H1 (cell line): ENCODE measurements around the gene PRMT1. TPM values are rescaled to one million over a fixed set of nuclear protein-coding genes. Genes with fewer than 3 reads are reported as not detected.

Experiments used
- CTCF ChIA-PET: fragments of 300-600 bp; sonication (Branson Sonifier 250); formaldehyde crosslinking; loops from one replicate; lab custom pipeline; 2021; ENCODE audit not compliant: partially characterized antibody; lab: Charles Lee
- POLR2A ChIA-PET: fragments of 300-600 bp; sonication (Branson Sonifier 250); formaldehyde crosslinking; loops from one replicate; lab custom pipeline; 2021; ENCODE audit warnings: inconsistent platforms; ENCODE audit not compliant: partially characterized antibody; lab: Charles Lee
- DNase-seq, 2 experiments: peaks; one replicate each; pipeline versions ENCODE4 v3.0.0 to v3.0.0-alpha.2; 2010 to 2022; ENCODE audit warnings: low spot score in 2 of 2, low read depth in 1 of 2, mixed read lengths in 1 of 2
- FAIRE-seq: peaks from 2 replicates; lab custom pipeline; 2011; peaks lifted over from hg19 to GRCh38; lab: Jason Lieb, UNC
- H2AFZ ChIP-seq: 2 replicates; pipeline ENCODE4 v1.8.1; 2012; ENCODE audit warnings: low read length, inconsistent platforms
- H2AK5ac ChIP-seq: 2 replicates; pipeline ENCODE4 v1.6.1; 2013; ENCODE audit warnings: low read depth, low read length
- H2BK120ac ChIP-seq: replicated peaks from 2 replicates; pipeline ENCODE3; 2013; ENCODE audit warnings: low read depth, low read length, inconsistent platforms
- H2BK12ac ChIP-seq: 2 replicates; pipeline ENCODE4 v1.6.1; 2013; ENCODE audit warnings: low read depth, low read length
- H2BK15ac ChIP-seq: 2 replicates; pipeline ENCODE4 v1.6.1; 2013; ENCODE audit warnings: low read length
- H2BK20ac ChIP-seq: 2 replicates; pipeline ENCODE4 v1.6.1; 2013; ENCODE audit warnings: low read length
- H2BK5ac ChIP-seq: 2 replicates; pipeline ENCODE4 v1.6.1; 2013; ENCODE audit warnings: low read depth, low read length
- H3K14ac ChIP-seq: 2 replicates; pipeline ENCODE4 v1.6.1; 2013; ENCODE audit warnings: inconsistent platforms; ENCODE audit not compliant: insufficient read length
- H3K18ac ChIP-seq: 2 replicates; pipeline ENCODE4 v1.6.1; 2013; ENCODE audit warnings: low read length; ENCODE audit errors: extremely low read depth
- H3K23ac ChIP-seq: 2 replicates; pipeline ENCODE4 v1.6.1; 2013; ENCODE audit warnings: inconsistent platforms; ENCODE audit not compliant: insufficient read length
- H3K23me2 ChIP-seq: 2 replicates; pipeline ENCODE4 v1.6.1; 2013; ENCODE audit warnings: low read depth, low read length
- H3K27ac ChIP-seq: 2 replicates; pipeline ENCODE4 v1.6.1; 2011; ENCODE audit warnings: low read depth, low read length, inconsistent platforms
- H3K27me3 ChIP-seq, 4 experiments: replicated peaks in 1 of 4; 1 replicate in 1 of 4; 2 replicates in 3 of 4; pipeline versions ENCODE4 v1.6.1 to v1.8.1; 2011 to 2013; ENCODE audit warnings: low read length in 3 of 4, mild to moderate bottlenecking in 3 of 4, inconsistent platforms in 2 of 4, mixed read lengths in 2 of 4, moderate library complexity in 1 of 4; ENCODE audit not compliant: control insufficient read depth in 3 of 4, insufficient read depth in 3 of 4; ENCODE audit errors: extremely low read depth in 1 of 4
- H3K36me3 ChIP-seq, 4 experiments: 2 replicates each; pipeline versions ENCODE4 v1.6.1 to v1.8.1; 2011 to 2013; ENCODE audit warnings: mild to moderate bottlenecking in 4 of 4, low read length in 3 of 4, moderate library complexity in 2 of 4, control low read depth in 1 of 4, inconsistent platforms in 1 of 4; ENCODE audit not compliant: insufficient read depth in 4 of 4, control insufficient read depth in 2 of 4
- H3K4ac ChIP-seq: replicated peaks from 2 replicates; pipeline ENCODE3; 2013; ENCODE audit warnings: low read length, low read depth, mixed read lengths, inconsistent platforms; ENCODE audit not compliant: insufficient read length
- H3K4me1 ChIP-seq, 4 experiments: replicated peaks in 1 of 4; 1 replicate in 1 of 4; 2 replicates in 3 of 4; pipeline versions ENCODE4 v1.6.1 to v1.8.1; 2011 to 2013; ENCODE audit warnings: low read length in 3 of 4, inconsistent platforms in 2 of 4, mixed read lengths in 1 of 4; ENCODE audit not compliant: insufficient read depth in 4 of 4, control insufficient read depth in 3 of 4
- H3K4me2 ChIP-seq, 2 experiments: 2 replicates each; pipeline versions ENCODE4 v1.6.1 to v1.8.1; 2011 to 2013; ENCODE audit warnings: low read depth in 2 of 2, low read length in 2 of 2, control low read depth in 1 of 2, inconsistent platforms in 1 of 2, mild to moderate bottlenecking in 1 of 2; ENCODE audit not compliant: insufficient read depth in 1 of 2
- H3K4me3 ChIP-seq, 4 experiments: fragments of 200-600, 300-600 bp in 1 of 4; sonication (generic), shearing (Covaris generic), sonication (Bioruptor Twin) in 1 of 4; 2 replicates each; pipeline versions ENCODE4 v1.5.1 to v1.8.1; 2011 to 2016; ENCODE audit warnings: low read length in 4 of 4, low read depth in 3 of 4, control low read depth in 2 of 4, inconsistent platforms in 2 of 4, mild to moderate bottlenecking in 2 of 4, mixed read lengths in 1 of 4, moderate library complexity in 1 of 4; ENCODE audit not compliant: insufficient read depth in 2 of 4; ENCODE audit errors: extremely low read depth in 1 of 4
- H3K56ac ChIP-seq: replicated peaks from 2 replicates; pipeline ENCODE3; 2013; ENCODE audit warnings: low read depth, mild to moderate bottlenecking, mixed read lengths, low read length, inconsistent platforms; ENCODE audit not compliant: insufficient read length
- H3K79me1 ChIP-seq: 2 replicates; pipeline ENCODE4 v1.6.1; 2013; ENCODE audit warnings: low read depth, low read length, control low read depth
- H3K79me2 ChIP-seq, 2 experiments: 2 replicates each; pipeline versions ENCODE4 v1.6.1 to v1.8.1; 2012 to 2013; ENCODE audit warnings: low read length in 2 of 2, mild to moderate bottlenecking in 2 of 2, inconsistent platforms in 1 of 2; ENCODE audit not compliant: insufficient read depth in 2 of 2, control insufficient read depth in 1 of 2
- H3K9ac ChIP-seq, 4 experiments: replicated peaks in 1 of 4; 1 replicate in 1 of 4; 2 replicates in 3 of 4; pipeline versions ENCODE4 v1.6.1 to v1.8.1; 2011 to 2013; ENCODE audit warnings: low read depth in 3 of 4, low read length in 3 of 4, control low read depth in 2 of 4, mild to moderate bottlenecking in 2 of 4, moderate library complexity in 2 of 4, inconsistent platforms in 1 of 4; ENCODE audit errors: extremely low read depth in 1 of 4
- H3K9me3 ChIP-seq, 2 experiments: 2 replicates each; pipeline versions ENCODE4 v1.6.1 to v1.8.1; 2012 to 2013; ENCODE audit warnings: mild to moderate bottlenecking in 2 of 2, moderate library complexity in 2 of 2, control low read depth in 1 of 2, inconsistent platforms in 1 of 2, low read depth in 1 of 2, low read length in 1 of 2, mixed read lengths in 1 of 2; ENCODE audit not compliant: insufficient read depth in 2 of 2
- H4K20me1 ChIP-seq, 2 experiments: replicated peaks in 1 of 2; 2 replicates each; pipeline versions ENCODE3 to v1.8.1; 2011 to 2013; ENCODE audit warnings: inconsistent platforms in 2 of 2, low read length in 2 of 2, mild to moderate bottlenecking in 1 of 2; ENCODE audit not compliant: insufficient read depth in 2 of 2, control insufficient read depth in 1 of 2
- H4K5ac ChIP-seq: 2 replicates; pipeline ENCODE4 v1.6.1; 2013; ENCODE audit warnings: low read length, low read depth, mixed read lengths, inconsistent platforms; ENCODE audit not compliant: insufficient read length
- H4K8ac ChIP-seq: 2 replicates; pipeline ENCODE4 v1.8.0; 2013; ENCODE audit warnings: mild to moderate bottlenecking, moderate library complexity, low read length, inconsistent platforms; ENCODE audit not compliant: insufficient read depth; ENCODE audit errors: extremely low read depth
- H4K91ac ChIP-seq: replicated peaks from 2 replicates; pipeline ENCODE3; 2013; ENCODE audit warnings: low read length, mixed read lengths, inconsistent platforms; ENCODE audit not compliant: insufficient read length
- BRCA1 ChIP-seq: IDR thresholded peaks from 2 replicates; pipeline ENCODE4 v1.6.1; 2012; ENCODE audit warnings: low read depth, low read length, improper control_type of control experiment
- CBX5 ChIP-seq: fragments of 300-800, 300-1000 bp; sonication (generic); IDR thresholded peaks from 2 replicates; pipeline ENCODE4 v1.7.1; 2016; ENCODE audit warnings: antibody characterized with exemption, low read length, low read depth
- CHD1 ChIP-seq: IDR thresholded peaks from 2 replicates; pipeline ENCODE4 v1.6.1; 2012; ENCODE audit warnings: low read depth, low read length, improper control_type of control experiment
- NRF1 ChIP-seq: IDR thresholded peaks from 2 replicates; pipeline ENCODE4 v1.6.1; 2011; ENCODE audit warnings: mild to moderate bottlenecking, low read depth, low read length, improper control_type of control experiment
- SIRT6 ChIP-seq: IDR thresholded peaks from one replicate; pipeline ENCODE4 v1.7.1; 2012; ENCODE audit warnings: low read length, inconsistent platforms
- WGBS, 2 experiments: shearing (Covaris generic) in 1 of 2; methylation state at CpG; one replicate each; pipeline versions ENCODE4 v1.1.6 to v1.1.7; 2013 to 2015; ENCODE audit warnings: low lambda C conversion rate in 2 of 2, mixed read lengths in 2 of 2, inconsistent platforms in 1 of 2, low coverage in 1 of 2, missing lambda C conversion rate in 1 of 2; ENCODE audit not compliant: insufficient replicate concordance in 2 of 2, insufficient coverage in 1 of 2, insufficient read length in 1 of 2; ENCODE audit errors: extremely low coverage in 1 of 2, missing lambda C conversion rate in 1 of 2; 5-methylcytosine and 5-hydroxymethylcytosine counted together
- polyA plus RNA-seq, 7 experiments: library from polyadenylated mRNA; depleted of rRNA in 3 of 7; stranded (reverse) in 5 of 7; unstranded in 2 of 7; fragments of >200 nt in 5 of 7; fragments of 200-250 nt in 2 of 7; gene quantifications; 1 replicate in 5 of 7; 2 replicates in 1 of 7; 4 replicates in 1 of 7; pipeline versions ENCODE4 v1.2.1 to v1.2.3, GENCODE V29; 2011 to 2013; ENCODE audit warnings: missing spikeins in 2 of 7, mixed read lengths in 2 of 7
- total RNA-seq: library from RNA; stranded (reverse); fragmentation: NEBNext Ultra II Directional; extraction: Animal tissue kit (Norgen Biotek cat#: 25700); gene quantifications from 2 replicates; pipeline ENCODE4 v1.2.1, GENCODE V29; 2021

Gene PRMT1
- total and polyA plus RNA-seq, 2 of the 8 experiments (the other 6 are each of a cell fraction or from before 2014, with no cell fraction given) = 561 to 1,215 TPM

DNA sequence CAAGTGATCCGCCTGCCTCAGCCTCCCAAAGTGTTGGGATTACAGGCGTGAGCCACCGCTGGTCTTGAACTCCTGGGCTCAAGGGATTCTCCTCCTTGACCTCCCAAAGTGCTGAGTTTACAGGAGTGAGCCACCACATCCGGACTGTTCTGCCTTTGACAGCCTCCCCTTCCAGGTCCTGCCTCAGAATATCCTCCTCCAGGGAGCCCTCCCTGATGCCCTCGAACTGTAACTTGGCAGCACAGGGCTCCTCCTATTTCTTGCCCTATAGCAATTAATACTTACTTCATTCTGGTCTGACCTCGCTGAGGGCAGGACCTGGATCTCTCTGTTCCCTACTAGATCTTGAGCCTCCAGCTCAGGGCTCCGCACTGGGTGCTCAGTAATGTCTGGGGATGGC lies 19.8 kb downstream of the PRMT1 start:
- FAIRE-seq (no peak), DNase-seq (no peak)
- Histone ChIP-seq H4K91ac (no peak overlapping the region), H3K4me1 (peaks cover 0 to 6% (median 2%) of the 10 kb centered on the region in 4 experiments; a peak in 3 of 7 replicates), H3K27ac (no peak overlapping the region), H2BK12ac (no peak overlapping the region), H4K8ac (no peak overlapping the region; the same call in 1 of the 2 replicates), H3K27me3 (no peaks in the 10 kb centered on the region), H2AFZ (no peak overlapping the region), H4K5ac (no peak overlapping the region), H3K79me2 (peaks cover 0 to 7% of the 10 kb centered on the region in 2 experiments; a peak in 1 of 4 replicates), H3K9ac (no peak overlapping the region), H2BK15ac (no peak overlapping the region), H3K79me1 (no peaks in the 10 kb centered on the region), H3K4ac (no peak overlapping the region), H3K4me2 (no peak overlapping the region), H2AK5ac (no peak overlapping the region), H3K23ac (no peak overlapping the region), H4K20me1 (peaks cover 0 to 1% of the 10 kb centered on the region in 2 experiments), H3K36me3 (peaks cover 9 to 22% (median 19%) of the 10 kb centered on the region in 4 experiments), H3K18ac (no peak overlapping the region), H2BK5ac (no peak overlapping the region), H3K23me2 (no peaks in the 10 kb centered on the region), H2BK120ac (no peak overlapping the region), H3K14ac (no peak overlapping the region), H3K9me3 (no peaks in the 10 kb centered on the region), H3K4me3 (no peak overlapping the region), H3K56ac (no peak overlapping the region), H2BK20ac (no peak overlapping the region)
- POLR2A ChIA-PET = interaction anchor here (1.6 to 3.9 kb wide), 2 partner anchors 9 to 20 kb away, joined by 4 to 13 read pairs; partner anchors contain the start of gene ADM5
- CTCF ChIA-PET = interaction anchor here (0.7 kb wide), 1 partner anchor 20 kb away, joined by 3 read pairs; the partner anchor contains the start of gene PRMT1
- TF ChIP-seq NRF1 = no peak
- no peak for TF ChIP-seq CBX5
- no peak for TF ChIP-seq BRCA1
- TF ChIP-seq SIRT6 = no peak
- no peak for TF ChIP-seq CHD1
- 97% methylated on average over 7 of the region's 7 CpGs; no CpG with 5 or more reads in 1 of the 2 experiments for WGBS, 2 experiments
